H1 (cell line): Measurements from ENCODE around the gene KLHL15. TPM values are rescaled to one million over a fixed set of nuclear protein-coding genes. Genes with fewer than 3 reads are reported as not detected.

ENCODE experiments used
- BRCA1 ChIP-seq: IDR thresholded peaks from 2 replicates; pipeline ENCODE4 v1.6.1; 2012; ENCODE audit warnings: low read depth, low read length, improper control_type of control experiment
- CBX8 ChIP-seq: fragments of 300-800, 300-1000 bp; sonication (generic); IDR thresholded peaks from 2 replicates; pipeline ENCODE4 v1.7.1; 2016; ENCODE audit warnings: low read depth, low read length, borderline replicate concordance
- CTBP2 ChIP-seq: IDR thresholded peaks from 2 replicates; pipeline ENCODE4 v1.7.0; 2011; ENCODE audit warnings: borderline replicate concordance, mild to moderate bottlenecking, moderate library complexity, mixed read lengths, low read length; ENCODE audit not compliant: insufficient read depth, insufficient read length
- E2F6 ChIP-seq: IDR thresholded peaks from 2 replicates; pipeline ENCODE4 v1.6.1; 2012; ENCODE audit warnings: inconsistent platforms
- EGR1 ChIP-seq: IDR thresholded peaks from 2 replicates; pipeline ENCODE4 v1.6.1; 2011; ENCODE audit warnings: low read depth, low read length, borderline replicate concordance
- EP300 ChIP-seq, 2 experiments: IDR thresholded peaks; 1 replicate in 1 of 2; 2 replicates in 1 of 2; pipeline ENCODE4 v1.6.1; 2011 to 2012; ENCODE audit warnings: low read depth in 2 of 2, low read length in 2 of 2, mild to moderate bottlenecking in 2 of 2, borderline replicate concordance in 1 of 2, inconsistent platforms in 1 of 2, moderate library complexity in 1 of 2
- GABPA ChIP-seq: IDR thresholded peaks from 2 replicates; pipeline ENCODE4 v1.6.1; 2011; ENCODE audit warnings: mild to moderate bottlenecking, low read length, moderate library complexity, borderline replicate concordance; ENCODE audit not compliant: insufficient read depth
- GTF2F1 ChIP-seq: IDR thresholded peaks from 2 replicates; pipeline ENCODE4 v1.6.1; 2012; ENCODE audit warnings: low read depth, low read length, improper control_type of control experiment, borderline replicate concordance
- HDAC6 ChIP-seq: IDR thresholded peaks from one replicate; pipeline ENCODE4 v1.7.1; 2012; ENCODE audit warnings: low read depth, mild to moderate bottlenecking, inconsistent platforms, low read length, moderate library complexity
- JUN ChIP-seq: IDR thresholded peaks from 2 replicates; pipeline ENCODE4 v1.6.1; 2011; ENCODE audit warnings: low read depth, mild to moderate bottlenecking, improper control_type of control experiment, low read length
- KDM4A ChIP-seq: IDR thresholded peaks from one replicate; pipeline ENCODE4 v1.7.1; 2012; ENCODE audit warnings: low read depth, mild to moderate bottlenecking, moderate library complexity, low read length, inconsistent platforms; ENCODE audit not compliant: severe bottlenecking
- KDM5A ChIP-seq: fragments of 200-600 bp; IDR thresholded peaks from 2 replicates; pipeline ENCODE4 v1.7.1; 2012; ENCODE audit warnings: mild to moderate bottlenecking, low read length, inconsistent platforms, mixed read lengths
- MAX ChIP-seq: IDR thresholded peaks from 2 replicates; pipeline ENCODE4 v1.6.1; 2012; ENCODE audit warnings: inconsistent platforms
- NANOG ChIP-seq: IDR thresholded peaks from 2 replicates; pipeline ENCODE4 v1.6.1; 2011; ENCODE audit warnings: low read length, low read depth, mild to moderate bottlenecking, inconsistent platforms; ENCODE audit not compliant: insufficient read depth, poor library complexity, severe bottlenecking
- POU5F1 ChIP-seq: IDR thresholded peaks from 2 replicates; pipeline ENCODE4 v1.6.1; 2011; ENCODE audit warnings: low read depth, mild to moderate bottlenecking, low read length, moderate library complexity
- RAD21 ChIP-seq, 2 experiments: IDR thresholded peaks in 1 of 2; conservative IDR thresholded peaks in 1 of 2; 2 replicates each; pipeline ENCODE4 v1.6.1; 2011; ENCODE audit warnings: low read depth in 2 of 2, low read length in 2 of 2, improper control_type of control experiment in 1 of 2, inconsistent platforms in 1 of 2, mild to moderate bottlenecking in 1 of 2, moderate library complexity in 1 of 2
- RFX5 ChIP-seq: IDR thresholded peaks from 2 replicates; pipeline ENCODE4 v1.6.1; 2011; ENCODE audit warnings: low read depth, low read length, improper control_type of control experiment, borderline replicate concordance
- RXRA ChIP-seq: IDR thresholded peaks from 2 replicates; pipeline ENCODE4 v1.6.1; 2011; ENCODE audit warnings: low read depth, mild to moderate bottlenecking, low read length, moderate library complexity; ENCODE audit not compliant: insufficient read depth
- SAP30 ChIP-seq: fragments of 300-600 bp; sonication (generic); IDR thresholded peaks from 2 replicates; pipeline ENCODE4 v1.7.1; 2012; ENCODE audit warnings: low read length, moderate library complexity, mild to moderate bottlenecking, inconsistent platforms; ENCODE audit not compliant: insufficient read depth, insufficient replicate concordance
- SP2 ChIP-seq: IDR thresholded peaks from 2 replicates; pipeline ENCODE4 v1.6.1; 2012; ENCODE audit warnings: mild to moderate bottlenecking, low read length, inconsistent platforms
- SUZ12 ChIP-seq: fragments of 200-600 bp; sonication (generic); IDR thresholded peaks from 2 replicates; pipeline ENCODE4 v1.6.1; 2012; ENCODE audit warnings: mild to moderate bottlenecking, inconsistent platforms, low read length, moderate library complexity, mixed read lengths
- YY1 ChIP-seq: IDR thresholded peaks from 2 replicates; pipeline ENCODE4 v1.6.1; 2011; ENCODE audit warnings: low read depth, mild to moderate bottlenecking, low read length
- polyA plus RNA-seq, 7 experiments: library from polyadenylated mRNA; depleted of rRNA in 3 of 7; stranded (reverse) in 5 of 7; unstranded in 2 of 7; fragments of >200 nt in 5 of 7; fragments of 200-250 nt in 2 of 7; gene quantifications; 1 replicate in 5 of 7; 2 replicates in 1 of 7; 4 replicates in 1 of 7; pipeline versions ENCODE4 v1.2.1 to v1.2.3, GENCODE V29; 2011 to 2013; ENCODE audit warnings: missing spikeins in 2 of 7, mixed read lengths in 2 of 7
- total RNA-seq: library from RNA; stranded (reverse); fragmentation: NEBNext Ultra II Directional; extraction: Animal tissue kit (Norgen Biotek cat#: 25700); gene quantifications from 2 replicates; pipeline ENCODE4 v1.2.1, GENCODE V29; 2021

The KLHL15 gene
- total and polyA plus RNA-seq, 2 of the 8 experiments (the other 6 are each of a cell fraction or from before 2014, with no cell fraction given), result 3.7 to 8.9 TPM

DNA sequence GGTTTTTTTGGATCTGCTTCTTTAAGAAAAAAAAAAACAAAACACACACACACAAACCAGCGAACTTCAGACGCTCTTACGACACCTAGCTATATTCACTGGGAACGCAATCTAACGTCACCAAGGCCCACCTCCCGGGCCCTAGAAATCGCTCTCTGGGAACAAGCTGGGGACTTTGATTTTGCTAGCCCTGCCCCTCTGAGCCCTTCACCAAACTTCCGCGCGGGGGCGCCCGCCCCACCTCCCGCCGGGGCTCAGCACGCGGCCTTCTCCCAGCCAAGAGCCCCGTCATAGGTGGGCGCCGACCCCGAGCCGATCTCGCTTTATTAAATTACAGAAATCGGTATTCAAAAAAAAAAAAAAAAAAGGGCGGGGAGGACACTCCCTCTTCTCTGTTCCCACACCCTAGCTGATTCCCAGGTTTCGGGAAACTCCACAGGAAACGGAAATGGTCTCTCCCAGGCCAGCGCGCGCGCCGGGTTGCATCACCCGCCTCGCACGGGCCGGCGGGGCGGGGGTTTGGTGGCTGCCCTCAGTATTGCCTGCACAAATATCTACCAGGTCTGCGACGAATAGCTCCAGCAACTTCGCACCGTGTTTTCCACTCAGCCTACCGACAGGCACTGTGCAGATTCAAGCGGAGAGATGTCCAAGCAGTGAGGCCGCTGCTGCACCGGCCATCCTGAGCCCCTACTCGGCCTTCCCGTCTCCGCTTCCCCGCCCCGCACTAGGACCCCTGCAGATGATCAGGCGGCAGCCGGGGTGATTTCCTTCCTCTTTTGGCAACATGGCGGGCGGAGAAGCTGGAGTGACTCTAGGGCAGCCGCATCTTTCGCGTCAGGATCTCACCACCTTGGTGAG lies 27.4 kb upstream of the KLHL15 start, which contains the start of gene EIF2S3 (continued):
- TF ChIP-seq NANOG, result no peak
- peak; percentile 82 for TF ChIP-seq MAX
- peak; percentile 66 for TF ChIP-seq GTF2F1
- no peak for TF ChIP-seq EGR1
- TF ChIP-seq BRCA1, result no peak
- 0 out of 2 replicates have a peak, but pooled peaks have one; percentile 53 for TF ChIP-seq KDM5A
- no peak for TF ChIP-seq CTBP2
- no peak for TF ChIP-seq E2F6
- TF ChIP-seq SP2, result no peak
- TF ChIP-seq RXRA, result no peak
- TF ChIP-seq YY1, result peak; percentile 88
- no peak for TF ChIP-seq RFX5
- TF ChIP-seq KDM4A, result no peak
- no peak for TF ChIP-seq HDAC6
- no peak for TF ChIP-seq POU5F1
- no peak for TF ChIP-seq SUZ12
- TF ChIP-seq GABPA, result no peak
- TF ChIP-seq JUN, result 0 out of 2 replicates have a peak, but pooled peaks have one; percentile 30
- no peak for TF ChIP-seq SAP30
- peak; percentile 40 to 55; a peak in 3 of 4 replicates for TF ChIP-seq RAD21 (IDR thresholded peaks at IDR 0.05 in 1 of 2, conservative IDR thresholded peaks at IDR 0.05 in 1 of 2; ENCODE audit: low read depth in 2 of 2, low read length in 2 of 2)
- no peak for TF ChIP-seq EP300 (IDR thresholded peaks at IDR 0.05; ENCODE audit: borderline replicate concordance in 1 of 2, low read depth in 2 of 2, low read length in 2 of 2)
- TF ChIP-seq CBX8, result no peak
